Neural progenitor cell (in vitro differentiated cells): ENCODE results near the gene EXT2. TPM values are rescaled to one million over a fixed set of nuclear protein-coding genes. Genes with fewer than 3 reads are reported as not detected.
A peak's percentile ranks its signal among the peaks of the same experiment; 100 is the strongest.

Experiments
- DNase-seq: peaks from one replicate; pipeline ENCODE4 v3.0.0-alpha.2; 2016; ENCODE audit warnings: low spot score
- H2AFZ ChIP-seq: fragments of 200-600 bp; sonication (generic); replicated peaks from 2 replicates; pipeline ENCODE4 v1.6.1; 2016; ENCODE audit warnings: antibody characterized with exemption
- H3F3A ChIP-seq: fragments of 200-600 bp; sonication (generic); 2 replicates; pipeline ENCODE4 v1.6.1; 2016; ENCODE audit warnings: antibody characterized with exemption, low read depth
- H3K27ac ChIP-seq: fragments of 200-600 bp; sonication (generic); 2 replicates; pipeline ENCODE4 v1.5.1; 2016; ENCODE audit warnings: mild to moderate bottlenecking
- H3K27me3 ChIP-seq: fragments of 200-600 bp; sonication (generic); 2 replicates; pipeline ENCODE4 v1.6.1; 2016; ENCODE audit warnings: mild to moderate bottlenecking, moderate library complexity
- H3K36me3 ChIP-seq: fragments of 200-600 bp; sonication (generic); 2 replicates; pipeline ENCODE4 v1.5.1; 2016
- H3K4me1 ChIP-seq: fragments of 200-600 bp; sonication (generic); 2 replicates; pipeline ENCODE4 v1.6.1; 2016; ENCODE audit warnings: mixed run types
- H3K4me2 ChIP-seq: fragments of 200-600 bp; sonication (generic); 2 replicates; pipeline ENCODE4 v1.6.1; 2016
- H3K4me3 ChIP-seq: fragments of 200-600 bp; sonication (generic); 2 replicates; pipeline ENCODE4 v1.5.1; 2016
- H3K79me2 ChIP-seq: fragments of 200-600 bp; sonication (generic); 2 replicates; pipeline ENCODE4 v1.6.1; 2016; ENCODE audit warnings: low read depth
- H3K9ac ChIP-seq: fragments of 200-600 bp; sonication (generic); 2 replicates; pipeline ENCODE4 v1.6.1; 2016
- H3K9me3 ChIP-seq: fragments of 200-600 bp; sonication (generic); 2 replicates; pipeline ENCODE4 v1.5.1; 2016; ENCODE audit warnings: low read depth
- H4K20me1 ChIP-seq: fragments of 200-600 bp; sonication (generic); 2 replicates; pipeline ENCODE4 v1.6.1; 2016; ENCODE audit warnings: low read depth
- H3K27ac Mint-ChIP-seq: 3 replicates; pipeline ENCODE4 v1.8.0; 2021; ENCODE audit warnings: mixed read lengths
- H3K27me3 Mint-ChIP-seq: 2 replicates; pipeline ENCODE4 v1.8.0; 2022; ENCODE audit warnings: low read depth, mild to moderate bottlenecking, inconsistent platforms, moderate library complexity, mixed read lengths; ENCODE audit not compliant: insufficient read depth
- H3K36me3 Mint-ChIP-seq: 3 replicates; pipeline ENCODE4 v1.8.0; 2021; ENCODE audit warnings: mixed read lengths
- H3K4me1 Mint-ChIP-seq: 3 replicates; pipeline ENCODE4 v1.8.0; 2021; ENCODE audit warnings: mixed read lengths
- H3K4me3 Mint-ChIP-seq: 3 replicates; pipeline ENCODE4 v1.8.0; 2021; ENCODE audit warnings: mild to moderate bottlenecking, moderate library complexity, mixed read lengths
- H3K9me3 Mint-ChIP-seq: 3 replicates; pipeline ENCODE4 v1.8.0; 2020; ENCODE audit warnings: mixed read lengths
- EZH2 ChIP-seq: fragments of 200-600 bp; sonication (generic); IDR thresholded peaks from 2 replicates; pipeline ENCODE4 v1.6.1; 2017; ENCODE audit warnings: antibody characterized with exemption, mild to moderate bottlenecking, moderate library complexity
- EZH2phosphoT487 ChIP-seq: fragments of 200-600 bp; sonication (generic); IDR thresholded peaks from 2 replicates; pipeline ENCODE4 v1.6.1; 2017; ENCODE audit warnings: antibody characterized with exemption
- total RNA-seq: library from RNA; depleted of rRNA; stranded (reverse); fragments of >200 nt; gene quantifications from 2 replicates; pipeline ENCODE4 v1.2.3, GENCODE V29; 2015; ENCODE audit warnings: low replicate concordance
- TF ChIP-seq, protein P1 (sequence below): fragments of 200-600 bp; sonication (generic); IDR thresholded peaks from 2 replicates; pipeline ENCODE4 v1.5.1; 2017; ENCODE audit warnings: antibody characterized with exemption, mild to moderate bottlenecking

EXT2 gene
- total RNA-seq, 1 donor from 2014 or later: 70.4 TPM

DNA sequence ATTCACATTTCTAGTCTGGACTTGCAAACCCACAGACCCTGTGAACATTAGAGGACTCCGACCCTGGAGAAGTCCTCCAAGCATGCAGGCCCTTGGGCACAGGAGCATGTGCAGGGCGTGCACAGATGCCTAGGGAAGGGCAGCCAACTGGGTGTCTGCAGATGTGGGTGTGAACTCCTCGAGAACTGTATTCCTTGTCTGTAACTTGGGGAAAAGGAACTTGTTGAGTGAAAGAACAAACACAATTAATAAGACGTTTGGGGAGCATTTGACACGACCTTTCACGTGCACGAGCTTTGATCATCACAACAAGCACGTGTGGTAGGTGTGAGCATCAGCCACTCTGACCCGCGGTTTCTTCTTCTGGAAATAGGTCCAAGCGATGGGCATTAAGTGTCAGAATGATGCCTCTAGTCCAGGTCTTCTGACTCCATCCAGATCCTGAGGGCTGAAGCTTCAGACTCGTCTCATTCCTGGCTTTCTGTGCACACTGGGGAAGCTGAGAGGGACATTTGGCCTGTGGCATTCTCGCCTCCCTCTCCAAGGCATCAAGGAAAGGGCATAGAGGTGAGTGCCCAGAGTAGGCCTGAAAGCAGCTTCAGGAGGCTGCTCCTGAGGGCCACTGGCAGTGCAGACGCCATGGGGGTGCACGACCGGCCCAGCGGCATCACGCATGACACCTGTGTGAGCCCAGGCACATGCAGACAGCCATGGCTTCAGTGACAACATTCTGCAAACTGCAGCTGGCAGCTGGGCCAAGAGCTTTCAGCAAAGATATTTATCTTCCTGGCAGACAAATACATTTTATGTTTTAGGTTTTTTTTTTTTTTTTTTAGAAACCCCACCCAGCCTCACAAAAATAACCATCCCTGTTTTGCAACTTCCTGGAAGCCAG lies 182.0 kb downstream of the EXT2 start:
- Mint-ChIP-seq H3K4me3 (no peak overlapping the region), H3K4me1 (peaks cover 25% of the 10 kb centered on the region), H3K9me3 (peaks cover 6% of the 10 kb centered on the region), H3K27me3 (peaks cover 23% of the 10 kb centered on the region), H3K36me3 (no peaks in the 10 kb centered on the region), H3K27ac (no peak overlapping the region)
- Histone ChIP-seq H3K4me2 (no peak overlapping the region), H4K20me1 (no peaks in the 10 kb centered on the region), H3K36me3 (no peaks in the 10 kb centered on the region), H3F3A (no peaks in the 10 kb centered on the region), H2AFZ (no peak overlapping the region), H3K27me3 (no peaks in the 10 kb centered on the region), H3K79me2 (no peaks in the 10 kb centered on the region), H3K9me3 (no peaks in the 10 kb centered on the region), H3K4me3 (no peak overlapping the region), H3K4me1 (peaks cover 9% of the 10 kb centered on the region), H3K9ac (no peak overlapping the region), H3K27ac (no peak overlapping the region)
- TF ChIP-seq, protein P1, sequence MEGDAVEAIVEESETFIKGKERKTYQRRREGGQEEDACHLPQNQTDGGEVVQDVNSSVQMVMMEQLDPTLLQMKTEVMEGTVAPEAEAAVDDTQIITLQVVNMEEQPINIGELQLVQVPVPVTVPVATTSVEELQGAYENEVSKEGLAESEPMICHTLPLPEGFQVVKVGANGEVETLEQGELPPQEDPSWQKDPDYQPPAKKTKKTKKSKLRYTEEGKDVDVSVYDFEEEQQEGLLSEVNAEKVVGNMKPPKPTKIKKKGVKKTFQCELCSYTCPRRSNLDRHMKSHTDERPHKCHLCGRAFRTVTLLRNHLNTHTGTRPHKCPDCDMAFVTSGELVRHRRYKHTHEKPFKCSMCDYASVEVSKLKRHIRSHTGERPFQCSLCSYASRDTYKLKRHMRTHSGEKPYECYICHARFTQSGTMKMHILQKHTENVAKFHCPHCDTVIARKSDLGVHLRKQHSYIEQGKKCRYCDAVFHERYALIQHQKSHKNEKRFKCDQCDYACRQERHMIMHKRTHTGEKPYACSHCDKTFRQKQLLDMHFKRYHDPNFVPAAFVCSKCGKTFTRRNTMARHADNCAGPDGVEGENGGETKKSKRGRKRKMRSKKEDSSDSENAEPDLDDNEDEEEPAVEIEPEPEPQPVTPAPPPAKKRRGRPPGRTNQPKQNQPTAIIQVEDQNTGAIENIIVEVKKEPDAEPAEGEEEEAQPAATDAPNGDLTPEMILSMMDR: no peak
- no peak for TF ChIP-seq EZH2phosphoT487
- TF ChIP-seq EZH2: no peak
- no peak for DNase-seq

DNA sequence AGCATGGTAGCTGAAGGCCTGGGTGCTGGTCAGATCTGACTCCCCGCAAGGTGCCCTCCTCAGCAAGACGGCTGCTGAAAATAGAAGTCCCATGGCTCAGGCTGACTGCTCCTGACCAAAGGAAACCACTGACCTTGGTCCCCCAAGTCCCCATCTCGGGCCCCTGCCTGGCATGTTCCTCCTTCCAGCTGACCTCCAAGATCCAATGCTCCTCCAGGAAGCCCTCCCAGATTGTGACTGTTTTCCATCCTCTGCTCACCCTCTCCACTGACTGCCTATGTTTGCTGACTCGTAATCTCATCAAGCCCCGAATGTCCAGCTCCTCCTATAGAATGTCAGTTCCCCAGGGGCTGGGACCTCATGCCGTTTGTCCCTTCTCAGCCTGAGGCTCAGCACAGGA lies 184.0 kb downstream of the EXT2 start:
- no peak overlapping the region for H3K4me3 ChIP-seq
- no peak overlapping the region for H3K9ac ChIP-seq
- no peaks in the 10 kb centered on the region for H3K79me2 ChIP-seq
- no peaks in the 10 kb centered on the region for H3K36me3 ChIP-seq
- H4K20me1 ChIP-seq: no peaks in the 10 kb centered on the region
- no peak overlapping the region for H3K27ac Mint-ChIP-seq
- peaks cover 11% of the 10 kb centered on the region for H3K9me3 Mint-ChIP-seq
- no peak overlapping the region for H3K4me2 ChIP-seq
- H3K9me3 ChIP-seq: no peaks in the 10 kb centered on the region
- peaks cover 29% of the 10 kb centered on the region for H3K27me3 Mint-ChIP-seq
- no peak overlapping the region for H3K27ac ChIP-seq
- no peaks in the 10 kb centered on the region for H3F3A ChIP-seq
- H3K4me1 Mint-ChIP-seq: peaks cover 21% of the 10 kb centered on the region
- H2AFZ ChIP-seq: no peak overlapping the region
- peaks cover 9% of the 10 kb centered on the region for H3K4me1 ChIP-seq
- H3K36me3 Mint-ChIP-seq: peaks cover 2% of the 10 kb centered on the region
- no peak for DNase-seq
- H3K4me3 Mint-ChIP-seq: no peak overlapping the region
- no peak for TF ChIP-seq EZH2
- TF ChIP-seq, protein P1: no peak
- TF ChIP-seq EZH2phosphoT487: no peak
- no peaks in the 10 kb centered on the region for H3K27me3 ChIP-seq

DNA sequence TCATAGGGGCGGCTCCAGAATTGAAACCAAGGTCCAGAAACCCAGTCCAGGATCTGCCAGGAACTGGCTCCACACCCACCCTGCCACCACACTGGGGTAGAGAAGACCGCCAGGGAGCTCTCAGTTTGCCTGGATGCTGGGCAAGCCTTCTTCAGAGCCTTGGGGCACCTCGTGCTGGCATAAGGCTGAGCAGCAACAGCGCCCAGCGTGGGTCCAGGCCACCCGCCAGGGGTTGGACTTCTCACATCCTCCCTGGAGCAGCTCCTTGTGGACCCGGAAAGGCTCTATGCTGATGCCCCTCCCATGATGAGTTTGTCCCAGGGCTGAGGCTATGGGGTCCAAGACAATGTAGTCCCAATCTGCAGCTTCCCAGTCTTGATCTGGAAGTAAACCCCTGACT lies 184.8 kb downstream of the EXT2 start:
- H3K27me3 ChIP-seq: no peaks in the 10 kb centered on the region
- no peak overlapping the region for H3K4me3 Mint-ChIP-seq
- peaks cover 22% of the 10 kb centered on the region for H3K4me1 Mint-ChIP-seq
- no peak overlapping the region for H3K27ac ChIP-seq
- H3K9me3 Mint-ChIP-seq: peaks cover 11% of the 10 kb centered on the region
- H3K9ac ChIP-seq: no peak overlapping the region
- peaks cover 2% of the 10 kb centered on the region for H3K36me3 Mint-ChIP-seq
- peaks cover 9% of the 10 kb centered on the region for H3K4me1 ChIP-seq
- no peak overlapping the region for H3K27ac Mint-ChIP-seq
- no peak overlapping the region for H3K4me2 ChIP-seq
- H3K79me2 ChIP-seq: no peaks in the 10 kb centered on the region
- no peaks in the 10 kb centered on the region for H4K20me1 ChIP-seq
- H3K4me3 ChIP-seq: no peak overlapping the region
- no peaks in the 10 kb centered on the region for H3K36me3 ChIP-seq
- H3K9me3 ChIP-seq: no peaks in the 10 kb centered on the region
- H3F3A ChIP-seq: no peaks in the 10 kb centered on the region
- no peak overlapping the region for H2AFZ ChIP-seq
- no peak for DNase-seq
- TF ChIP-seq EZH2phosphoT487: no peak
- peaks cover 29% of the 10 kb centered on the region for H3K27me3 Mint-ChIP-seq

DNA sequence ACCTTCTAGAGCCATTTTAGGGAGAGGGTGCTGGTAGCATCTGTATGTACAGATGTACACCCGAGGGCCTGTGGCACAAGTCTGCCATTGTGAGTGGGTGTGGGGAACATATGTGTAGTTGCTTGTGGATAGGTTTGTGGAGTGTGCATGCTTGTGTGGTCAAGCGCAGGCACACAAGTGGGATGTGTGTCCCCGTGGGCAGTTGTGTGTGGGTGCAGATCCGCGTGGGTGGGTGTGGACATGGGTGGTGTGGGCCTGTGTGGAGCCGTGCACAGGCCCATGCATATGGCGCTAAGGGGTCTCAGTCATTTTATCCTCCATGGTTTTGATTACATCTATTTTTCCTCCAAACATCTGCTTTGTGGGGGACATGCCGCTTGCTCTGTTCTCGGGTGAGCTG lies 185.7 kb downstream of the EXT2 start:
- peaks cover 8% of the 10 kb centered on the region for H3K9me3 Mint-ChIP-seq

More for the DNA sequence above, 185.7 kb downstream of the EXT2 start:
- Histone ChIP-seq H3K79me2 (no peaks in the 10 kb centered on the region), H3K4me3 (no peak overlapping the region), H3K4me2 (no peak overlapping the region), H4K20me1 (no peaks in the 10 kb centered on the region), H3K9ac (no peak overlapping the region), H3K36me3 (no peaks in the 10 kb centered on the region), H3K4me1 (peaks cover 11% of the 10 kb centered on the region), H3K27ac (no peak overlapping the region), H3F3A (no peaks in the 10 kb centered on the region), H2AFZ (no peak overlapping the region), H3K27me3 (no peaks in the 10 kb centered on the region), H3K9me3 (no peaks in the 10 kb centered on the region)
- TF ChIP-seq, protein P1: no peak
- no peak for TF ChIP-seq EZH2
- no peak for TF ChIP-seq EZH2phosphoT487
- Mint-ChIP-seq H3K4me3 (no peak overlapping the region), H3K4me1 (peaks cover 30% of the 10 kb centered on the region), H3K27me3 (peaks cover 34% of the 10 kb centered on the region), H3K36me3 (peaks cover 2% of the 10 kb centered on the region), H3K27ac (peak overlapping the region; percentile 20)
- no peak for DNase-seq
